Mammary epithelial cell (primary cell): Measurements from ENCODE around the gene NFYA.

ENCODE experiments used
- CTCF ChIP-seq, 2 donors: IDR thresholded peaks in 1 of 2; conservative IDR thresholded peaks in 1 of 2; 2 replicates each; pipeline ENCODE4 v1.5.1; 2011 to 2012; ENCODE audit warnings: inconsistent platforms in 2 of 2, low read length in 2 of 2, mild to moderate bottlenecking in 2 of 2, control low read depth in 1 of 2, low read depth in 1 of 2; ENCODE audit not compliant: insufficient read depth in 1 of 2; ENCODE audit errors: extremely low read depth in 1 of 2
- EZH2 ChIP-seq: IDR thresholded peaks from 2 replicates; pipeline ENCODE4 v1.6.1; 2012; ENCODE audit warnings: low read length, inconsistent platforms, borderline replicate concordance

- TF ChIP-seq CTCF (conservative IDR thresholded peaks at IDR 0.05 in 1 of 2, IDR thresholded peaks at IDR 0.05 in 1 of 2; ENCODE audit: extremely low read depth in 1 of 2, insufficient read depth in 1 of 2, low read depth in 1 of 2, low read length in 2 of 2) (no peak), EZH2 (no peak)
Measured at GRCh38 chr6:41090841-41091761, 18.3 kb downstream of the NFYA start.
